ENCODE results near the gene ADGRL2.

The ADGRL2 gene

DNA sequence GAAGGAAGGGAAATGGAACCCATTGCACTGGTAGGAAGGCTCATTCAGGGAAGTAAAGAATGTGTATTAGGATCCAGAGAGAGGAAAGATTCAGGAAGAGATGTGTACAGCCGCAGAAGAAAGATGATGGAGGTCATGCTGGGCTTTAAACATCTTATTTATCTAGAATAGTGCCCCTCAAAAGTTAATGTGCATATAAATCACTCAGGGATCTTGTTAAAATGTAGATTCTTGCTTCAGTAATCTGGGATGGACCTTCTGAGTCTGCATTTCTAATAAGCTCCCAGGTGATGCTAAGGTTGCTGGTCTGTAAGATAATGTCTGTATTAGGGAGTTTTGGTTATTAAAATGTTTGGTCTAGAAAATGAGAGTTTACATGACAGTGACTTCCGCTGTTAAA is 46.3 kb downstream of the ADGRL2 start:
- Histone ChIP-seq H3K27ac (ENCODE audit: extremely low read depth, low read depth, low read length) (no peak overlapping the region), H3K4me3 (ENCODE audit: low read depth, low read length) (no peak overlapping the region), H3K4me1 (ENCODE audit: control insufficient read depth, insufficient read depth, low read length) (peaks cover 26% of the 10 kb centered on the region), H3K9me3 (ENCODE audit: control insufficient read depth, insufficient read depth, low read depth, low read length) (no peaks in the 10 kb centered on the region), H3K36me3 (ENCODE audit: control insufficient read depth in 2 of 2, insufficient read depth in 1 of 2, low read length in 2 of 2) (no peaks in the 10 kb centered on the region; a peak in 1 of 3 replicates)
- POLR2A ChIA-PET, result no interaction called here
- TF ChIP-seq, protein P1, sequence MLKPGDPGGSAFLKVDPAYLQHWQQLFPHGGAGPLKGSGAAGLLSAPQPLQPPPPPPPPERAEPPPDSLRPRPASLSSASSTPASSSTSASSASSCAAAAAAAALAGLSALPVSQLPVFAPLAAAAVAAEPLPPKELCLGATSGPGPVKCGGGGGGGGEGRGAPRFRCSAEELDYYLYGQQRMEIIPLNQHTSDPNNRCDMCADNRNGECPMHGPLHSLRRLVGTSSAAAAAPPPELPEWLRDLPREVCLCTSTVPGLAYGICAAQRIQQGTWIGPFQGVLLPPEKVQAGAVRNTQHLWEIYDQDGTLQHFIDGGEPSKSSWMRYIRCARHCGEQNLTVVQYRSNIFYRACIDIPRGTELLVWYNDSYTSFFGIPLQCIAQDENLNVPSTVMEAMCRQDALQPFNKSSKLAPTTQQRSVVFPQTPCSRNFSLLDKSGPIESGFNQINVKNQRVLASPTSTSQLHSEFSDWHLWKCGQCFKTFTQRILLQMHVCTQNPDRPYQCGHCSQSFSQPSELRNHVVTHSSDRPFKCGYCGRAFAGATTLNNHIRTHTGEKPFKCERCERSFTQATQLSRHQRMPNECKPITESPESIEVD (tag by site-specific recombination; IDR thresholded peaks at IDR 0.05), result peak; percentile 65
- TF ChIP-seq ZNF596 (tag by site-specific recombination; IDR thresholded peaks at IDR 0.05) (0 out of 2 replicates have a peak, but pooled peaks have one; percentile 10), ZNF600 (tag by site-specific recombination; IDR thresholded peaks at IDR 0.05) (no peak)
- TF ChIP-seq, protein P2, sequence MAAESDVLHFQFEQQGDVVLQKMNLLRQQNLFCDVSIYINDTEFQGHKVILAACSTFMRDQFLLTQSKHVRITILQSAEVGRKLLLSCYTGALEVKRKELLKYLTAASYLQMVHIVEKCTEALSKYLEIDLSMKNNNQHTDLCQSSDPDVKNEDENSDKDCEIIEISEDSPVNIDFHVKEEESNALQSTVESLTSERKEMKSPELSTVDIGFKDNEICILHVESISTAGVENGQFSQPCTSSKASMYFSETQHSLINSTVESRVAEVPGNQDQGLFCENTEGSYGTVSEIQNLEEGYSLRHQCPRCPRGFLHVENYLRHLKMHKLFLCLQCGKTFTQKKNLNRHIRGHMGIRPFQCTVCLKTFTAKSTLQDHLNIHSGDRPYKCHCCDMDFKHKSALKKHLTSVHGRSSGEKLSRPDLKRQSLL (tag by site-specific recombination; IDR thresholded peaks at IDR 0.05), result peak; percentile 42; the same call in 1 of the 2 replicates
- CTCF ChIA-PET, result no interaction called here

DNA sequence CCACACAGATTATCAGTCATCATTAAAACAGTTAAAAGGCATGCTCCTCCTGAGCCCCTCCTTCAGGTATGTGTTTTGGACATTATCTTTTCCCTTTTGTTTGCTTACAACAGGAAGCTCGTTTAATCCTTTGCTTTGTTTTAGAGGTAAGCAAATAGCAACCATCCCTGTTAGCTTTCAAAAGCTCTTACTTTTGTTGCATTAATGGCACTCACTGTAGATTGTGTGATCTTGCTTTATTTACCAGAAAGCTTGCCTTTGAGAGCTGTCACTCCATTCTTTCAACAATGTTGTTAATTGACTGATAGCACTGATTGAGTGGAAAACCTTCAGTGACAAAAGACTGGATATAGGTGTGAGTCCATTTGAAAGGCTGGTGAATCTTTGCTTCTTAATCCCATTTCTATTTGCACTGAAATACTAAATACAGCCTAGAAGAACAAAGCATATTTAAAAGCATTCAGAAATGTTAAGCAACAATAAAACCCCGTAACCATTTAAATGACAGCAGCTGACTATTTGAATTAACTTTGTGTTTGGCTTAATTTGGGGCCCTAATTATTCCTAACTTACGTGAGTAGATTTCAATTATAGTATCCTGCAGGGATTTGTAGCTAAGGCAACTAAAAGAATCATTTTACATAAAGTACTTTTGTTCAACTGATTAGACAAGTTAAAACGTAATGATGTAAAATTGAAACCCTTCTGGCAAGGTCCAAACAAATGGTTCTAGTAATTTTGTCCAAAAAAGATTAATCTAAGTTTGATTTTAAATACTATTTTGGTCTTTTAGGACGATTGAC is 48.3 kb downstream of the ADGRL2 start:
- Histone ChIP-seq H3K4me1 (ENCODE audit: control insufficient read depth, insufficient read depth, low read length) (peaks cover 26% of the 10 kb centered on the region), H3K36me3 (ENCODE audit: control insufficient read depth in 2 of 2, insufficient read depth in 1 of 2, low read length in 2 of 2) (no peaks in the 10 kb centered on the region), H3K9me3 (ENCODE audit: control insufficient read depth, insufficient read depth, low read depth, low read length) (no peaks in the 10 kb centered on the region), H3K4me3 (ENCODE audit: low read depth, low read length) (no peak overlapping the region), H3K27ac (ENCODE audit: extremely low read depth, low read depth, low read length) (no peak overlapping the region)
- POLR2A ChIA-PET, result no interaction called here
- CTCF ChIA-PET, result no interaction called here
- no peak for TF ChIP-seq ZNF501 (tag by site-specific recombination; IDR thresholded peaks at IDR 0.05)
- no peak for TF ChIP-seq ZNF626 (tag by site-specific recombination; IDR thresholded peaks at IDR 0.05)
- TF ChIP-seq HOXD13 (CRISPR knock-in tag; IDR thresholded peaks at IDR 0.05; ENCODE audit: borderline replicate concordance), result no peak
- TF ChIP-seq, protein P3, sequence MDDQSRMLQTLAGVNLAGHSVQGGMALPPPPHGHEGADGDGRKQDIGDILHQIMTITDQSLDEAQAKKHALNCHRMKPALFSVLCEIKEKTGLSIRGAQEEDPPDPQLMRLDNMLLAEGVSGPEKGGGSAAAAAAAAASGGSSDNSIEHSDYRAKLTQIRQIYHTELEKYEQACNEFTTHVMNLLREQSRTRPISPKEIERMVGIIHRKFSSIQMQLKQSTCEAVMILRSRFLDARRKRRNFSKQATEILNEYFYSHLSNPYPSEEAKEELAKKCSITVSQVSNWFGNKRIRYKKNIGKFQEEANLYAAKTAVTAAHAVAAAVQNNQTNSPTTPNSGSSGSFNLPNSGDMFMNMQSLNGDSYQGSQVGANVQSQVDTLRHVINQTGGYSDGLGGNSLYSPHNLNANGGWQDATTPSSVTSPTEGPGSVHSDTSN (CRISPR knock-in tag; IDR thresholded peaks at IDR 0.05), result no peak
- TF ChIP-seq TCF7L2 (IDR thresholded peaks at IDR 0.05; ENCODE audit: borderline replicate concordance, low read depth, low read length), result peak; percentile 70; the same call in 1 of the 2 replicates
- TF ChIP-seq, protein P4, sequence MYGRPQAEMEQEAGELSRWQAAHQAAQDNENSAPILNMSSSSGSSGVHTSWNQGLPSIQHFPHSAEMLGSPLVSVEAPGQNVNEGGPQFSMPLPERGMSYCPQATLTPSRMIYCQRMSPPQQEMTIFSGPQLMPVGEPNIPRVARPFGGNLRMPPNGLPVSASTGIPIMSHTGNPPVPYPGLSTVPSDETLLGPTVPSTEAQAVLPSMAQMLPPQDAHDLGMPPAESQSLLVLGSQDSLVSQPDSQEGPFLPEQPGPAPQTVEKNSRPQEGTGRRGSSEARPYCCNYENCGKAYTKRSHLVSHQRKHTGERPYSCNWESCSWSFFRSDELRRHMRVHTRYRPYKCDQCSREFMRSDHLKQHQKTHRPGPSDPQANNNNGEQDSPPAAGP (tag by site-specific recombination; IDR thresholded peaks at IDR 0.05), result no peak
- no peak for TF ChIP-seq SCRT1 (tag by site-specific recombination; IDR thresholded peaks at IDR 0.05; ENCODE audit: borderline replicate concordance)
- no peak for TF ChIP-seq ZNF660 (tag by site-specific recombination; IDR thresholded peaks at IDR 0.05)
- TF ChIP-seq, protein P5, sequence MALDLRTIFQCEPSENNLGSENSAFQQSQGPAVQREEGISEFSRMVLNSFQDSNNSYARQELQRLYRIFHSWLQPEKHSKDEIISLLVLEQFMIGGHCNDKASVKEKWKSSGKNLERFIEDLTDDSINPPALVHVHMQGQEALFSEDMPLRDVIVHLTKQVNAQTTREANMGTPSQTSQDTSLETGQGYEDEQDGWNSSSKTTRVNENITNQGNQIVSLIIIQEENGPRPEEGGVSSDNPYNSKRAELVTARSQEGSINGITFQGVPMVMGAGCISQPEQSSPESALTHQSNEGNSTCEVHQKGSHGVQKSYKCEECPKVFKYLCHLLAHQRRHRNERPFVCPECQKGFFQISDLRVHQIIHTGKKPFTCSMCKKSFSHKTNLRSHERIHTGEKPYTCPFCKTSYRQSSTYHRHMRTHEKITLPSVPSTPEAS (tag by site-specific recombination; IDR thresholded peaks at IDR 0.05), result no peak
- no peak for TF ChIP-seq ZNF350 (tag by site-specific recombination; IDR thresholded peaks at IDR 0.05)
- no peak for TF ChIP-seq ZSCAN30 (tag by site-specific recombination; IDR thresholded peaks at IDR 0.05)
- TF ChIP-seq, protein P6, sequence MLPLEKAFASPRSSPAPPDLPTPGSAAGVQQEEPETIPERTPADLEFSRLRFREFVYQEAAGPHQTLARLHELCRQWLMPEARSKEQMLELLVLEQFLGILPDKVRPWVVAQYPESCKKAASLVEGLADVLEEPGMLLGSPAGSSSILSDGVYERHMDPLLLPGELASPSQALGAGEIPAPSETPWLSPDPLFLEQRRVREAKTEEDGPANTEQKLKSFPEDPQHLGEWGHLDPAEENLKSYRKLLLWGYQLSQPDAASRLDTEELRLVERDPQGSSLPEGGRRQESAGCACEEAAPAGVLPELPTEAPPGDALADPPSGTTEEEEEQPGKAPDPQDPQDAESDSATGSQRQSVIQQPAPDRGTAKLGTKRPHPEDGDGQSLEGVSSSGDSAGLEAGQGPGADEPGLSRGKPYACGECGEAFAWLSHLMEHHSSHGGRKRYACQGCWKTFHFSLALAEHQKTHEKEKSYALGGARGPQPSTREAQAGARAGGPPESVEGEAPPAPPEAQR (tag by site-specific recombination; IDR thresholded peaks at IDR 0.05), result no peak
- no peak for TF ChIP-seq ZBTB20 (tag by site-specific recombination; IDR thresholded peaks at IDR 0.05)
- TF ChIP-seq ZNF366 (tag by site-specific recombination; conservative IDR thresholded peaks at IDR 0.05), result 0 out of 2 replicates have a peak, but pooled peaks have one; percentile 25
- TF ChIP-seq ZFP3 (tag by site-specific recombination; IDR thresholded peaks at IDR 0.05; ENCODE audit: low read depth), result no peak
- TF ChIP-seq ZNF433 (tag by site-specific recombination; IDR thresholded peaks at IDR 0.05; ENCODE audit: low read depth), result no peak
- TF ChIP-seq ZNF521 (tag by site-specific recombination; IDR thresholded peaks at IDR 0.05), result no peak
- TF ChIP-seq OSR2 (tag by site-specific recombination; IDR thresholded peaks at IDR 0.05), result peak; percentile 38; the same call in 1 of the 2 replicates
- TF ChIP-seq FEZF1 (tag by site-specific recombination; IDR thresholded peaks at IDR 0.05), result peak; percentile 35; the same call in 1 of the 2 replicates
- TF ChIP-seq, protein P7, sequence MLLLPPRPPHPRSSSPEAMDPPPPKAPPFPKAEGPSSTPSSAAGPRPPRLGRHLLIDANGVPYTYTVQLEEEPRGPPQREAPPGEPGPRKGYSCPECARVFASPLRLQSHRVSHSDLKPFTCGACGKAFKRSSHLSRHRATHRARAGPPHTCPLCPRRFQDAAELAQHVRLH (tag by site-specific recombination; IDR thresholded peaks at IDR 0.05), result no peak
- TF ChIP-seq BCL11A (tag by site-specific recombination; IDR thresholded peaks at IDR 0.05; ENCODE audit: low read depth), result no peak
- no peak for TF ChIP-seq ZFHX2 (tag by site-specific recombination; conservative IDR thresholded peaks at IDR 0.05)
